H9 (cell line): Measurements from ENCODE around the gene SSRP1. TPM values are rescaled to one million over a fixed set of nuclear protein-coding genes. Genes with fewer than 3 reads are reported as not detected.

Experiments used
- DNase-seq: peaks from one replicate; pipeline ENCODE4 v3.0.0-alpha.2; 2017
- H2AFZ ChIP-seq: one replicate; pipeline ENCODE4 v1.6.1; 2013; ENCODE audit warnings: mild to moderate bottlenecking, low read length, control low read depth, moderate library complexity
- H2AK5ac ChIP-seq: 2 replicates; pipeline ENCODE4 v1.6.1; 2013; ENCODE audit warnings: low read length, control low read depth, mixed read lengths; ENCODE audit not compliant: insufficient read length
- H2BK120ac ChIP-seq: one replicate; pipeline ENCODE4 v1.6.1; 2013; ENCODE audit warnings: low read depth, mild to moderate bottlenecking, low read length, control low read depth, inconsistent platforms; ENCODE audit not compliant: poor library complexity, severe bottlenecking
- H2BK12ac ChIP-seq: 2 replicates; pipeline ENCODE4 v1.6.1; 2013; ENCODE audit warnings: low read length, control low read depth, mixed read lengths, low read depth; ENCODE audit not compliant: insufficient read length
- H2BK15ac ChIP-seq: 2 replicates; pipeline ENCODE4 v1.6.1; 2013; ENCODE audit warnings: low read depth, low read length, control low read depth
- H2BK20ac ChIP-seq: one replicate; pipeline ENCODE4 v1.6.1; 2013; ENCODE audit warnings: low read depth, mild to moderate bottlenecking, low read length, control low read depth, inconsistent platforms; ENCODE audit not compliant: poor library complexity, severe bottlenecking
- H2BK5ac ChIP-seq: 2 replicates; pipeline ENCODE4 v1.6.1; 2013; ENCODE audit warnings: low read length, control low read depth, mixed read lengths; ENCODE audit not compliant: insufficient read length
- H3K14ac ChIP-seq: 2 replicates; pipeline ENCODE4 v1.6.1; 2013; ENCODE audit warnings: low read length, control low read depth; ENCODE audit not compliant: insufficient read depth
- H3K18ac ChIP-seq: 2 replicates; pipeline ENCODE4 v1.6.1; 2013; ENCODE audit warnings: low read depth, mild to moderate bottlenecking, mixed read lengths, low read length, control low read depth; ENCODE audit not compliant: insufficient read length
- H3K23ac ChIP-seq: 2 replicates; pipeline ENCODE4 v1.6.1; 2013; ENCODE audit warnings: low read length, control low read depth, mixed read lengths, low read depth; ENCODE audit not compliant: insufficient read length
- H3K23me2 ChIP-seq: 2 replicates; pipeline ENCODE4 v1.6.1; 2013; ENCODE audit warnings: low read depth, mild to moderate bottlenecking, mixed read lengths, low read length, control low read depth; ENCODE audit not compliant: insufficient read length, poor library complexity, severe bottlenecking
- H3K27ac ChIP-seq: 2 replicates; pipeline ENCODE4 v1.5.1; 2013; ENCODE audit warnings: low read length, control low read depth, mixed read lengths, low read depth; ENCODE audit not compliant: insufficient read length
- H3K27me3 ChIP-seq: 2 replicates; pipeline ENCODE4 v1.6.1; 2013; ENCODE audit warnings: low read length, control low read depth, inconsistent platforms; ENCODE audit not compliant: insufficient read depth
- H3K4ac ChIP-seq: 2 replicates; pipeline ENCODE4 v1.6.1; 2013; ENCODE audit warnings: low read depth, mild to moderate bottlenecking, control low read depth, inconsistent platforms, low read length, moderate library complexity
- H3K4me1 ChIP-seq: 2 replicates; pipeline ENCODE4 v1.6.1; 2013; ENCODE audit warnings: low read length, control low read depth, inconsistent platforms; ENCODE audit not compliant: insufficient read depth
- H3K4me2 ChIP-seq: 2 replicates; pipeline ENCODE4 v1.6.1; 2013; ENCODE audit warnings: low read length, control low read depth, mixed read lengths; ENCODE audit not compliant: insufficient read length, insufficient read depth
- H3K56ac ChIP-seq: 2 replicates; pipeline ENCODE4 v1.6.1; 2013; ENCODE audit warnings: low read depth, mild to moderate bottlenecking, mixed read lengths, low read length, control low read depth; ENCODE audit not compliant: insufficient read length
- H3K79me1 ChIP-seq: 2 replicates; pipeline ENCODE4 v1.6.1; 2013; ENCODE audit warnings: low read depth, mild to moderate bottlenecking, moderate library complexity, low read length, control low read depth, inconsistent platforms; ENCODE audit not compliant: insufficient read depth, poor library complexity, severe bottlenecking
- H3K79me2 ChIP-seq: 2 replicates; pipeline ENCODE4 v1.6.1; 2013; ENCODE audit warnings: low read length, control low read depth, inconsistent platforms; ENCODE audit not compliant: insufficient read depth
- H3K9ac ChIP-seq: 2 replicates; pipeline ENCODE4 v1.6.1; 2013; ENCODE audit warnings: low read length, control low read depth, mixed read lengths; ENCODE audit not compliant: insufficient read length; ENCODE audit errors: extremely low read depth
- H3K9me3 ChIP-seq: one replicate; pipeline ENCODE4 v1.6.1; 2013; ENCODE audit warnings: low read depth, low read length, inconsistent platforms; ENCODE audit not compliant: control insufficient read depth
- H3T11ph ChIP-seq: one replicate; pipeline ENCODE4 v1.6.1; 2013; ENCODE audit warnings: mild to moderate bottlenecking, low read length, control low read depth, inconsistent platforms
- H4K20me1 ChIP-seq: one replicate; pipeline ENCODE4 v1.6.1; 2013; ENCODE audit not compliant: control insufficient read depth, insufficient read length, insufficient read depth
- H4K5ac ChIP-seq: 2 replicates; pipeline ENCODE4 v1.6.1; 2013; ENCODE audit warnings: low read depth, mild to moderate bottlenecking, mixed read lengths, low read length, control low read depth; ENCODE audit not compliant: insufficient read length
- H4K8ac ChIP-seq: replicated peaks from 2 replicates; pipeline ENCODE4 v1.6.1; 2013; ENCODE audit warnings: low read length, control low read depth, mixed read lengths, low read depth; ENCODE audit not compliant: insufficient read length
- H4K91ac ChIP-seq: 2 replicates; pipeline ENCODE4 v1.6.1; 2013; ENCODE audit warnings: low read depth, mild to moderate bottlenecking, moderate library complexity, mixed read lengths, low read length, control low read depth; ENCODE audit not compliant: insufficient read length
- H3K27ac Mint-ChIP-seq, 3 experiments: 2 replicates in 2 of 3; 3 replicates in 1 of 3; pipeline ENCODE4 v1.8.0; 2020 to 2021; ENCODE audit warnings: mixed read lengths in 3 of 3, mild to moderate bottlenecking in 1 of 3, moderate library complexity in 1 of 3
- H3K27me3 Mint-ChIP-seq: 2 replicates; pipeline ENCODE4 v1.8.0; 2021; ENCODE audit warnings: low read depth, mild to moderate bottlenecking, moderate library complexity, mixed read lengths
- H3K36me3 Mint-ChIP-seq, 3 experiments: 2 replicates in 2 of 3; 3 replicates in 1 of 3; pipeline ENCODE4 v1.8.0; 2020 to 2021; ENCODE audit warnings: low read depth in 3 of 3, mixed read lengths in 3 of 3; ENCODE audit not compliant: insufficient read depth in 1 of 3
- H3K4me1 Mint-ChIP-seq, 2 experiments: 2 replicates each; pipeline ENCODE4 v1.8.0; 2020; ENCODE audit warnings: mixed read lengths in 2 of 2
- H3K4me3 Mint-ChIP-seq, 2 experiments: 2 replicates in 1 of 2; 3 replicates in 1 of 2; pipeline ENCODE4 v1.8.0; 2020 to 2021; ENCODE audit warnings: mild to moderate bottlenecking in 2 of 2, mixed read lengths in 2 of 2, moderate library complexity in 1 of 2
- H3K9me3 Mint-ChIP-seq, 2 experiments: 2 replicates in 1 of 2; 3 replicates in 1 of 2; pipeline ENCODE4 v1.8.0; 2020; ENCODE audit warnings: mild to moderate bottlenecking in 2 of 2, mixed read lengths in 2 of 2, moderate library complexity in 1 of 2
- WGBS: extraction: QIAGEN DNeasy Blood & Tissue Kit; methylation state at CpG from one replicate; pipeline ENCODE4 v1.1.7; 2013; ENCODE audit warnings: missing lambda C conversion rate, low lambda C conversion rate, mixed read lengths; ENCODE audit not compliant: insufficient read length; ENCODE audit errors: extremely low coverage; 5-methylcytosine and 5-hydroxymethylcytosine counted together
- total RNA-seq: library from RNA; stranded (reverse); gene quantifications from 2 replicates; pipeline ENCODE4 v1.2.1, GENCODE V29; 2021
- TF ChIP-seq, protein P1 (sequence below): fragments of 200-600 bp; sonication (generic); conservative IDR thresholded peaks from 3 replicates; pipeline ENCODE4 v1.8.0; 2021; ENCODE audit warnings: antibody characterized with exemption, mild to moderate bottlenecking

SSRP1 gene
- total RNA-seq, 1 experiment from 2014 or later, result 202 TPM

DNA sequence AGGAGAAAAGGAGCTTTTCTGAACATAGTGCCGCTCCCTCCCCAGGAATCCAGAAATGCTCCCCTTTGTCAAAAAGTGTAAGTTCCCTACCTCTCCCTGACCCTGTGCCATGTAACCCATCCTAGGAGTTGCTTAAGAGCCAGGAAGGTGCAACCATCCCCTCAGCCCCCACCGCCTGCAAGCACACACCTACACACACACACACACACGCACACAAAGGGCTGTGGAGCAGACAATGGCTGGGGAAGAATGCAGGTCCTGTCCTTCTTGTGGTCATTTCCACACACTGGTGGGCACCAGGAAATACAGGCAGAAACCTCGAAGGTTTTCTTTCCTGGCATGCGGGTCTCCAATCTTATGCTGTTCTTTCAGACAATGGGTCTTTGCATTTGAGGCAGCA is 3.6 kb upstream of the SSRP1 start:
- Histone ChIP-seq H3K9ac (no peak overlapping the region), H2BK20ac (no peak overlapping the region), H3K4me2 (no peak overlapping the region), H4K8ac (no peak overlapping the region), H2BK5ac (no peak overlapping the region), H3K56ac (no peak overlapping the region), H2AFZ (no peak overlapping the region), H3K4me1 (peaks cover 5% of the 10 kb centered on the region; the same call in 1 of the 2 replicates), H3K9me3 (no peaks in the 10 kb centered on the region), H4K20me1 (no peaks in the 10 kb centered on the region), H3K14ac (no peak overlapping the region), H2BK15ac (no peak overlapping the region), H3K27me3 (no peaks in the 10 kb centered on the region), H3K23me2 (peaks cover 6% of the 10 kb centered on the region), H3K4ac (no peak overlapping the region), H2BK12ac (no peak overlapping the region), H4K91ac (no peak overlapping the region), H2AK5ac (no peak overlapping the region), H2BK120ac (no peak overlapping the region), H3K18ac (no peak overlapping the region), H4K5ac (no peak overlapping the region), H3K79me2 (peaks cover 7% of the 10 kb centered on the region; the same call in 1 of the 2 replicates), H3K23ac (no peak overlapping the region), H3T11ph (no peak overlapping the region), H3K79me1 (peaks cover 3% of the 10 kb centered on the region), H3K27ac (no peak overlapping the region)
- Mint-ChIP-seq H3K36me3 (peaks cover 2 to 8% (median 7%) of the 10 kb centered on the region in 3 experiments), H3K4me1 (peaks cover 56 to 62% of the 10 kb centered on the region in 2 experiments), H3K27me3 (peaks cover 23% of the 10 kb centered on the region), H3K4me3 (no peak overlapping the region; a peak in 1 of 5 replicates), H3K9me3 (no peaks in the 10 kb centered on the region), H3K27ac (no peak overlapping the region)
- TF ChIP-seq, protein P1, sequence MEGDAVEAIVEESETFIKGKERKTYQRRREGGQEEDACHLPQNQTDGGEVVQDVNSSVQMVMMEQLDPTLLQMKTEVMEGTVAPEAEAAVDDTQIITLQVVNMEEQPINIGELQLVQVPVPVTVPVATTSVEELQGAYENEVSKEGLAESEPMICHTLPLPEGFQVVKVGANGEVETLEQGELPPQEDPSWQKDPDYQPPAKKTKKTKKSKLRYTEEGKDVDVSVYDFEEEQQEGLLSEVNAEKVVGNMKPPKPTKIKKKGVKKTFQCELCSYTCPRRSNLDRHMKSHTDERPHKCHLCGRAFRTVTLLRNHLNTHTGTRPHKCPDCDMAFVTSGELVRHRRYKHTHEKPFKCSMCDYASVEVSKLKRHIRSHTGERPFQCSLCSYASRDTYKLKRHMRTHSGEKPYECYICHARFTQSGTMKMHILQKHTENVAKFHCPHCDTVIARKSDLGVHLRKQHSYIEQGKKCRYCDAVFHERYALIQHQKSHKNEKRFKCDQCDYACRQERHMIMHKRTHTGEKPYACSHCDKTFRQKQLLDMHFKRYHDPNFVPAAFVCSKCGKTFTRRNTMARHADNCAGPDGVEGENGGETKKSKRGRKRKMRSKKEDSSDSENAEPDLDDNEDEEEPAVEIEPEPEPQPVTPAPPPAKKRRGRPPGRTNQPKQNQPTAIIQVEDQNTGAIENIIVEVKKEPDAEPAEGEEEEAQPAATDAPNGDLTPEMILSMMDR, result no peak
- no CpG with 5 or more reads among the region's 5 CpGs for WGBS
- no peak for DNase-seq
